NCI-H748 treated with DMSO at 0.1 percent for 48 hours (cell line): ENCODE measurements around the gene USP36.
A peak's percentile ranks its signal among the peaks of the same experiment; 100 is the strongest.
"Not testable (repeated sequence)": the region's sequence is repeated elsewhere in the genome, so short reads cannot be mapped to it uniquely, and the experiment has no call there.

ENCODE experiments used
- DNase-seq: peaks from one replicate; lab custom pipeline; 2025; lab: John Stamatoyannopoulos, UW

The USP36 gene

GRCh38 chr17:78872486-78872885 lies 31.9 kb upstream of the USP36 start:
- no peak for DNase-seq

DNA sequence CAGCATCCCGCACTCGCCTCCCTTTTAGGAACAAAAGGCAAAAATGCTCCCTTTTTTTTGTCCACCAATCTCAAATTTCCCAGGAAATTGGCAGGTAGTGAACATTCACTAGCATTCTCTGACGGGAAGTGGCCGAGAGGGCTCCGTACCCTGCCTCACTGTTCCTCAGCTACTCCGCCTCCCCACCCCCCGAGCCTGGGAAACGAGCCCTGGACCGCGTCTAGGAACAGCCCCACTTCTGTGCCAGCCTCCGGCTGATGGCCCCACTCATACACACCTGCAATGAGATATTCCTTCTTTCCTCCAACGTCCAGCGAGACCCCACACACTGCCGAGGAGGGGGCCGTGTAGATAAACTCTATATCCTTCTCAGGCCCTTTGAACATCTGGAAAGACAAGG lies 30.0 kb upstream of the USP36 start:
- DNase-seq, result no peak

GRCh38 chr17:78868391-78868790 lies 27.8 kb upstream of the USP36 start:
- DNase-seq, result no peak

GRCh38 chr17:78867046-78867445 lies 26.4 kb upstream of the USP36 start:
- DNase-seq, result not testable (repeated sequence)

DNA sequence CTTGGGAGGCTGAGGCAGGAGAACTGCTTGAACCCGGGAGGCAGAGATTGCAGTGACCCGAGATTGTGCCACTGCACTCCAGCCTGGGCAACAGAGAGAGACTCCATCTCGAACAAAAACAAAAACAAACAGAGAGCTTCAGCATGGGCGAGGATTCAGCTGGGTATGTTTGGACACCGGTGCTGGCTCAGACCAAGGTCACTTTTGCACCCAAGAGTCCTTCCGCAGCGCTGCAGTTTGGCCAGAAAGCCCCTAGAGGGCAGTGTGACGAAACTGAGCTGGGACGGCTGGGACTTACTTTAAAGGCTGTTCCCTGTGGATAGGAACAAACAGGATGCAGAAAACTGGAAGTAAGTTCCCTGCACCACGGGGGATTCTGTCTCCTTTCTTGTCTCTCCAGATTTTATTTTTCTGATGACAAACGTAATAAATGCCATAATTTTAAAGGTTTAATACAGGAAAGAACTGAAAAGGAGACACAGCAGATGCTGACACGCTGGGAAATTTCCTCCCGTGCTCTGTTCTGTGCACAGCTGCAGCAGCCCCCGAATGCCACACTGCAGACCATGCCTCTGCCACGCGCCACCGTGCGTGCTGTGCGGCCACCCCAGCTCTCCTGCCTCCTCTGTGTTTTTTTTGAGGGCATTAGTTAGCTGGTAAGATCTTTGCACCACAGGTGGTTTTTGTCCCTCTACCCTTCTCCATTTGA lies 25.2 kb upstream of the USP36 start:
- DNase-seq, result peak; percentile 49

DNA sequence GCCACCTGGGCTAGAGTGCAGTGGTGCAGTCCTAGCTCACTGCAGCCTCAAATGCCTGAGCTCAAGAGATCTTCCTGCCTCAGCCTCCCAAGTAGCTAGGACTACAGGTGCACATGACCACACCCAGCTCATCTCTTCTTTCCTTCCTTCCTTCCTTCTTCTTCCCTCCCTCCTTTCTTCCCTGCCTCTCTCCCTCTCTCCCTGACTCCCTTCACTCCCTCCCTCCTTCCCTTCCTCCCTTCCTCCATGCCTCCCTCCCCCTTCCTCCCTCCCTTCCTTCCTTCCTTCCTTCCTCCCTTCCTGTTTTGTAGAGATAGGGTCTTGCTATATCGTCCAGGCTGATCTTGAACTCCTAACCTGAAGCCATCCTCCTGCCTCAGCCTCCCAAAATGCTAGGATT lies 23.5 kb upstream of the USP36 start:
- no peak for DNase-seq

GRCh38 chr17:78862073-78863023 lies 21.7 kb upstream of the USP36 start:
- no peak for DNase-seq

GRCh38 chr17:78861229-78861628 lies 20.6 kb upstream of the USP36 start:
- DNase-seq, result no peak

GRCh38 chr17:78859051-78859450 lies 18.4 kb upstream of the USP36 start:
- no peak for DNase-seq

- DNase-seq, result no peak
Observed at GRCh38 chr17:78857266-78857665, 16.7 kb upstream of the USP36 start.

DNA sequence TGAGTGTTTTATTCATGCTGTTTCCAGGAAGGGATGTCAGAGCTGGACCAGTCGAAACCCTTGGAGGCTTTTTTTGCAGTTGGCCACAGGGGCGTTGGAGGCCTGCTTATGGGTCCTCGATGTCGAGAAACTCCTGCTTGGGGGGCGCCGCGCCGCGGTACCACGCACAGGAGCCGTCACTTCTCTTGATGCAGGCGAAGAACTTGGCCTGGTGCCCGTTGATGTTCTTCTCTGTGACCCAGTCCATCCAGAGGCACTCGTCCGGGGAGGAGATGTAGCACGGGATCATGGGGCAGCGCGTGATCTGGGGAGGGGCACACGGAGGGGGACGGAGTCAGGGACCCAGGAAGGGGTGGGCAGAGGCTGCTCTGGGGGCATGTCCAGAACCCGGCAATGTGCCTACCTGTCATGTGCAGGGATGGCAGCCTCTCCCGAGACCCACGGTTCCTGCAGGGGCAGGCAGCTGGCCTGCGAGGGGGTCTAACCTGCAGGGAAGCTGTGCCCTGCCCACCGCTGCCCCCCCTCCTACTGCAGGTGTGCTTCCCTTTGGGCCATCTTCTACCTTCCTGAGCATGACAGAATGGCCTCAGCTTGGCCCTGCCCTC lies 15.0 kb upstream of the USP36 start:
- DNase-seq, result no peak

- DNase-seq, result no peak
Observed at GRCh38 chr17:78854508-78854907, 13.9 kb upstream of the USP36 start.

GRCh38 chr17:78853926-78854394 lies 13.3 kb upstream of the USP36 start:
- no peak for DNase-seq

DNA sequence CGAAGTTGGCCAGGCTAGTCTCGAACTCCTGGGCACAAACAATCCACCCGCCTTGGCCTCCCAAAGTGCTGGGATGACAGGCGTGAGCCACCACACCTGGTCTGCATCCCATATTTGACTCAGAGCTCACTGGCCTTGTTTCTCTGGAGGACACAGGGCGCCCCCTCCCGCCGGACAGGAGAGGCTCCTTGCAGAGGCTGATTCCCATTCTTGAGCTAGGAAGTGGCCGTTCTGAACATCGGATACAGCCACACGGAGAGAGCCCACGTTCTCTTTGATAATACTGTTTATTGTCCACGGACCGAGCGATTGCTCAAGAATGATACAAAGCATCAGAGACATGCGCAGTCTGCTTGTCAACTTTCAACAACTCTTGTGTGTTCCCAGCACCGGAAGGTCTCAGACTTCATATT lies 12.1 kb upstream of the USP36 start:
- DNase-seq, result no peak

DNA sequence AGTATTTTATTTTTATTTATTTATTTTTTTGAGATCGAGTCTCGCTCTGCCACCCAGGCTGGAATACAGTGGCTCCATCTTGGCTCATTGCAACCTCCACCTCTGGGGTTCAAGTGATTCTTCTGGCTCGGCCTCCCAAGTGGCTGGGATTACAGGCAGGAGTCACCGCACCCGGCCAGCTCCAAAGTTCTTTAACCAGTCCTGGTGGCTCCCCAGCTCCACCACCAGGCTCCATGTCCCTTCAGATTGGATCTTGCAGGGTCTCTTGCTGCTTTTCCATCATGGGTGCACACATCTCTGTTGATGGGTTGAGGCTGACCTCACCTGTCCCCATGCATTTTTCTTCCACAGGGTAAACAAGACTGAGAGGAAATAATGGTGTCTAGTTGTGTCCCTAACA lies 8.4 kb upstream of the USP36 start:
- no peak for DNase-seq

DNA sequence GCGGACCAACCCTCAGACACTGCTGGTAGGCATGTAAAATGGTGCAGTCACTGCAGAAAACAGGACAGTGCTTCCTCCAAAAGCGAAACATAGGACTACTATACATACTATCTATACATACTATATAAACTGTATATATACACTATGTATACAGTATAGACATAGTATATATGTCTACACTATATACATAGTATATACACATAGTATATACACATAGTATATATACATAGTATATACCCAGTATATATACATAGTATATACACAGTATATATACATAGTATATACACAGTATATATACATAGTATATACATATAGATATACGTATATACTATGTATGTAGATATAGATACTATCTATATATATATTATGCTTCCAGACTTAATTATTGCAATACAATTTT lies 6.4 kb upstream of the USP36 start:
- DNase-seq, result no peak

GRCh38 chr17:78844301-78845005 lies 3.8 kb upstream of the USP36 start:
- DNase-seq, result no peak

DNA sequence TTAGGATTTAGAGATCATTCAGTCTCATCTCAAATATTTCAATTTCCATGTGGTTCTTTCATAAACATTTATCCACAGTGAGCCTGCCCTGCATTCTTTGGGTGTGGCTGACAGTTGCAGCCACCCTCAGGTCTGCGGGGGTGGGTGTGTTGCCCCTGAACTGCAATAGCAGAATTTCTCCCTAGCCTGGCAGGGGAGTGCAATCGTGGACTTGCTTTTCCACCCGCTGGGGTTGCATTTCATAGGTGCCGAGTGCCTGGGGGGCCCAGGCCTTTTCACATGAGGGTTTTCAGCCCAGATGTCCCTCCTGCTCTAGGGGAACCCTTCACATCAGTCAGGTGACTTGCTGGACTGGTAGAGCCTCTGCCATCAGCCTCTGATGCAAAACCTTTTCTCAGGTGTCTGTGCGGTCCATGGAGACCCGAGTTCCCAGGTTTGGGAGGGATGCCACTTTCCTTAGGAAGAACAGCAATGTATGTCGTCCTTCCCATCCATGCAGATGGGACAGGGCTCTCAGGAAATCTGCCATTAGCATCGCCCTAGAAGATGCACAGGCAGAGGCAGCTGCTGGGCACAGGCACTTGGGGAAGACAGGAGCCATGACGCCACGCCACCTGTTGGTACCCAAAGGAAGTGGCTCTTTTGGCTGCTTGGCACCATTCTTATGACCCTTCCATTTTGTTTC lies 2.4 kb upstream of the USP36 start:
- DNase-seq, result peak; percentile 25

DNA sequence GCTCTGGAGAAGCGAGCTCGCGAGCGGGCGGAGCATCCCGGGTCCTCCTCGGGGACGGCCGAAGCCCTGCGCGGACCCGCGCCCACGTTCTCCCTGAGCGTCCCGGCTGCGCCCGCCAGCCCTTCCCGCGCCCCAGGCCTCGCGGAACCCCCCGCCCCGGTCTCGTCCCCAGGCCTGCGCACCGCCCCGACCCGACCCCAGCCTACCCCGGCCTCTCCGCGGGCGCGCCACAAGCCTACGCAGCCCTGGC lies 159 bp downstream of the USP36 start:
- no peak for DNase-seq

DNA sequence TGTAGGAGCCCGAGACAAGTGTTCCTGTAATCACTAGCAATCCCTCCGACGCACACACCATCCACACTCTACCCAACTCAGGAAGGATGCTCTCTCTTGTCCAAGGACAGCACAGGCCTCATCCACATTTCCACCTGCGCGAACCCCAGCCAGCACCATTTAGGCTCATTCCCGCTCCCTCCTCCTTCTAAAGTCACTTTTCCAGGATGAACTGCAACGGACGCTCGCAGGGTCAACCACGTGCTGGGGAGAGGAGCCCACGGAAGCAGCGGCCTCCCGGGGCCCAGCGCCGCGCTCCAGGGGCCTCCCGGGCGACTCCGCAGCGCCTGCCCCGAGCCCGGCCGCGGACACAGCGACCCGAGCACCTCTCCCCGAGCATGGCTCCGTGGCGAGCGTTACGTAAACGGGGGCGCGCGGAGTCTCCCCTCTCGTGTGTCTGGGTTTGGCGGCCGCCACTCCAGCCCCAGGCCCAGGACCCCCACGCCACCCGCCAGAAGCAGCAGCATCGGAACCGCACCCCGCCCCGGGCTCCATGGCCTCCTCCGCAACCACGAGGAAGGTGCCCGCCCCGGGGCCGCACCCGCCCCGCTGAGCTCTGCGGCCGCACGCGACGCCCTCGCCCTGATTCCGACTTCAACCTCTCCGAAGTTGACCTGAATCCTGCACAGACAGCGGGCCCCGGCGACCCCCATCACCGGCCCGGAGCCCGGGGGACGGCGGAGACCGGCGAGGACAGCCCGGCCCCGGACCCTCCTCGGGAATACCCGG lies 668 bp downstream of the USP36 start:
- DNase-seq, result no peak

DNA sequence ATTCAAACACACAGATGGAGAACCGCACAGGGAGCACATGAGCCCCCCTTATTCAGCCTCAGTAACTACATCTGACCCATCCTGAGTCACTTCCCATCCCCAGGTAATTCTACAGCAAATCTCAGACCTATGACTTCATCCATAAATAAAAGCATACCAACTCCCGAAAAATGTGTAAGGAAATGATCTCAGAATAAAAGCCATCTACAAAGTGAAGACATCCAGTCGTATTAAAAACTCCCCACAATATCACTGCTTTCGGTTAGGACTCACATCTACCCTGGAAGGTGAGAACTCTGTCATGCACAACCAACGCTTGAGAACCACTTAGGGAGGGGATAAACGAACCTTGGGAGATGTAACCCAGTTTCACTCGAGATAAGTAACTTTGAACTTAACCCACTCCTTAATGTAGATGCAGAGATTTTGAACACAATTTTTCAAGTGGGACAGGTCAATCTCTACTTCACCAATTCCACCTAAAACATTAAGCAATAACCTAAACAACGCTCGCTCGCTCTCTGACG lies 1.3 kb downstream of the USP36 start:
- DNase-seq, result no peak
